Natural killer cell (primary cell): Measurements from ENCODE around the gene NECTIN1. TPM values are rescaled to one million over a fixed set of nuclear protein-coding genes. Genes with fewer than 3 reads are reported as not detected.

Experiments used
- ATAC-seq, 3 donors: fragments of 150-1000 bp in 2 of 3; fragments of 200-7000 bp in 1 of 3; cut with Tn5 transposase; 1 replicate in 1 of 3; 2 replicates in 2 of 3; pipeline ENCODE4 v1.10.0; 2021; ENCODE audit warnings: mild to moderate bottlenecking in 2 of 3, moderate library complexity in 2 of 3
- DNase-seq, 2 donors: peaks; one replicate each; pipeline versions ENCODE4 v3.0.0 to v3.0.0-alpha.2; 2013 to 2021; ENCODE audit warnings: mixed read lengths in 1 of 2
- H3K27ac ChIP-seq: one replicate; pipeline ENCODE4 v1.5.1; 2013; ENCODE audit warnings: mild to moderate bottlenecking, low read length
- H3K27me3 ChIP-seq: one replicate; pipeline ENCODE4 v1.6.1; 2013; ENCODE audit warnings: low read length; ENCODE audit not compliant: control insufficient read depth, insufficient read depth
- H3K36me3 ChIP-seq: one replicate; pipeline ENCODE4 v1.6.1; 2013; ENCODE audit warnings: low read length; ENCODE audit not compliant: control insufficient read depth, insufficient read depth
- H3K4me1 ChIP-seq: one replicate; pipeline ENCODE4 v1.6.1; 2013; ENCODE audit warnings: low read length; ENCODE audit not compliant: control insufficient read depth, insufficient read depth
- H3K4me3 ChIP-seq: one replicate; pipeline ENCODE4 v1.5.1; 2013; ENCODE audit warnings: low read length
- H3K9me3 ChIP-seq: one replicate; pipeline ENCODE4 v1.6.1; 2013; ENCODE audit warnings: low read length; ENCODE audit not compliant: control insufficient read depth, insufficient read depth
- H3K27ac Mint-ChIP-seq, 2 donors: one replicate each; pipeline ENCODE4 v1.8.0; 2022; ENCODE audit warnings: mild to moderate bottlenecking in 2 of 2, mixed read lengths in 2 of 2, moderate library complexity in 1 of 2
- H3K27me3 Mint-ChIP-seq, 2 donors: one replicate each; pipeline ENCODE4 v1.8.0; 2022; ENCODE audit warnings: low read depth in 2 of 2, mixed read lengths in 2 of 2
- H3K36me3 Mint-ChIP-seq: one replicate; pipeline ENCODE4 v1.8.0; 2022; ENCODE audit warnings: mixed read lengths
- H3K4me1 Mint-ChIP-seq, 2 donors: one replicate each; pipeline ENCODE4 v1.8.0; 2022; ENCODE audit warnings: mixed read lengths in 2 of 2
- H3K4me3 Mint-ChIP-seq: one replicate; pipeline ENCODE4 v1.8.0; 2022; ENCODE audit warnings: mild to moderate bottlenecking, moderate library complexity, mixed read lengths
- H3K9me3 Mint-ChIP-seq, 2 donors: one replicate each; pipeline ENCODE4 v1.8.0; 2022; ENCODE audit warnings: mixed read lengths in 2 of 2
- WGBS: methylation state at CpG from one replicate; pipeline ENCODE4 v1.1.7; 2013; ENCODE audit warnings: missing lambda C conversion rate; ENCODE audit not compliant: insufficient coverage; 5-methylcytosine and 5-hydroxymethylcytosine counted together
- intact Hi-C: fragments of 100-400 bp; cut with micrococcal nuclease; formaldehyde crosslinking; loops from one replicate; pipeline ENCODE4 v1.14.2; 2022
- total RNA-seq, 4 donors: library from RNA; stranded (reverse); fragments of 120-200 nt in 1 of 4; gene quantifications; one replicate each; pipeline versions ENCODE4 v1.2.3 to v1.2.4, GENCODE V29; 2013 to 2022
- TF ChIP-seq, protein P1 (sequence below): fragments of 200-600 bp; IDR thresholded peaks from one replicate; pipeline ENCODE4 v1.8.0; 2022; ENCODE audit warnings: antibody characterized with exemption

Gene NECTIN1
- total RNA-seq, 3 donors from 2014 or later (not counting 1 experiment from before 2014, with no cell fraction given): 5.8 to 18.8 (median 7.8) TPM

GRCh38 chr11:119629085-119629484 is 99.9 kb downstream of the NECTIN1 start:
- Mint-ChIP-seq H3K36me3 (no peaks in the 10 kb centered on the region), H3K27me3 (peaks cover 0 to 12% of the 10 kb centered on the region in 2 donors), H3K4me1 (no peaks in the 10 kb centered on the region), H3K9me3 (no peaks in the 10 kb centered on the region), H3K4me3 (no peak overlapping the region), H3K27ac (no peak overlapping the region)
- Histone ChIP-seq H3K9me3 (no peaks in the 10 kb centered on the region), H3K4me1 (no peaks in the 10 kb centered on the region), H3K27me3 (no peaks in the 10 kb centered on the region), H3K27ac (no peak overlapping the region), H3K36me3 (no peaks in the 10 kb centered on the region), H3K4me3 (no peak overlapping the region)
- TF ChIP-seq, protein P1, sequence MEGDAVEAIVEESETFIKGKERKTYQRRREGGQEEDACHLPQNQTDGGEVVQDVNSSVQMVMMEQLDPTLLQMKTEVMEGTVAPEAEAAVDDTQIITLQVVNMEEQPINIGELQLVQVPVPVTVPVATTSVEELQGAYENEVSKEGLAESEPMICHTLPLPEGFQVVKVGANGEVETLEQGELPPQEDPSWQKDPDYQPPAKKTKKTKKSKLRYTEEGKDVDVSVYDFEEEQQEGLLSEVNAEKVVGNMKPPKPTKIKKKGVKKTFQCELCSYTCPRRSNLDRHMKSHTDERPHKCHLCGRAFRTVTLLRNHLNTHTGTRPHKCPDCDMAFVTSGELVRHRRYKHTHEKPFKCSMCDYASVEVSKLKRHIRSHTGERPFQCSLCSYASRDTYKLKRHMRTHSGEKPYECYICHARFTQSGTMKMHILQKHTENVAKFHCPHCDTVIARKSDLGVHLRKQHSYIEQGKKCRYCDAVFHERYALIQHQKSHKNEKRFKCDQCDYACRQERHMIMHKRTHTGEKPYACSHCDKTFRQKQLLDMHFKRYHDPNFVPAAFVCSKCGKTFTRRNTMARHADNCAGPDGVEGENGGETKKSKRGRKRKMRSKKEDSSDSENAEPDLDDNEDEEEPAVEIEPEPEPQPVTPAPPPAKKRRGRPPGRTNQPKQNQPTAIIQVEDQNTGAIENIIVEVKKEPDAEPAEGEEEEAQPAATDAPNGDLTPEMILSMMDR: no peak
- ATAC-seq (no peak), DNase-seq (no peak)
- intact Hi-C loops: no loop called here
- WGBS: 83% methylated on average over 8 of the region's 9 CpGs

- H3K9me3 Mint-ChIP-seq: no peaks in the 10 kb centered on the region
- H3K4me1 ChIP-seq: no peaks in the 10 kb centered on the region
- H3K27ac Mint-ChIP-seq: no peak overlapping the region
- DNase-seq (no peak), ATAC-seq (no peak)
- intact Hi-C loops: no loop called here
- H3K27ac ChIP-seq: no peak overlapping the region
- H3K4me3 Mint-ChIP-seq: no peak overlapping the region
- H3K36me3 Mint-ChIP-seq: no peaks in the 10 kb centered on the region
- WGBS: 88% methylated on average over 5 of the region's 6 CpGs
- H3K4me1 Mint-ChIP-seq: no peaks in the 10 kb centered on the region
- no peaks in the 10 kb centered on the region for H3K27me3 ChIP-seq
- H3K36me3 ChIP-seq: no peaks in the 10 kb centered on the region
- peaks cover 0 to 15% of the 10 kb centered on the region in 2 donors for H3K27me3 Mint-ChIP-seq
- no peaks in the 10 kb centered on the region for H3K9me3 ChIP-seq
- no peak overlapping the region for H3K4me3 ChIP-seq
- TF ChIP-seq, protein P1: no peak
Observed at GRCh38 chr11:119627286-119627685, 101.7 kb downstream of the NECTIN1 start.

DNA sequence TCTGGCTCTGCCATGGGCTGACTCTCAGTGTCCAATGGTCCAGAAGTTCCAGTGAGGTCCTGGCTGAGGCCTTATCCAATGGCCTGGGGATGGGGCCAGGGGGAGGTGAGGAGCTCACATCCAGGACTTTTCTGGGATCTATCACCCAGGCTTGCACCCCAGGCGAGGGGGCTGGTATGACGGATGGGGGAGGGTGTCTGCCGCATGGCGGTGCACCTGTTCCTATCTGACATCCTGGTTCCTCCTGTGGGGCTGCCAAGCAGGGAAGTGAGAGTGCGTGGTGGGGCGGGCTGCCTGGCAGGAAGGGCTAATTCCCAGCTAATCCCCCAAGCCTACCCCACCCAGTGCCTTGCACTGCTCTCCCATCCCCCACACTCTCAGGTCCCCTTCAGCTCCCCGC is 102.1 kb downstream of the NECTIN1 start:
- no peak for ATAC-seq
- no peaks in the 10 kb centered on the region for H3K36me3 ChIP-seq
- Mint-ChIP-seq H3K36me3 (no peaks in the 10 kb centered on the region), H3K9me3 (no peaks in the 10 kb centered on the region), H3K4me3 (no peak overlapping the region), H3K27me3 (peaks cover 0 to 15% of the 10 kb centered on the region in 2 donors), H3K27ac (no peak overlapping the region), H3K4me1 (no peaks in the 10 kb centered on the region)
- no peaks in the 10 kb centered on the region for H3K27me3 ChIP-seq
- no peak overlapping the region for H3K27ac ChIP-seq
- no peaks in the 10 kb centered on the region for H3K9me3 ChIP-seq
- H3K4me3 ChIP-seq: no peak overlapping the region
- TF ChIP-seq, protein P1: no peak
- no peaks in the 10 kb centered on the region for H3K4me1 ChIP-seq
- intact Hi-C loops: no loop called here
- WGBS: 56% methylated on average over 7 of the region's 7 CpGs
- DNase-seq: no peak

DNA sequence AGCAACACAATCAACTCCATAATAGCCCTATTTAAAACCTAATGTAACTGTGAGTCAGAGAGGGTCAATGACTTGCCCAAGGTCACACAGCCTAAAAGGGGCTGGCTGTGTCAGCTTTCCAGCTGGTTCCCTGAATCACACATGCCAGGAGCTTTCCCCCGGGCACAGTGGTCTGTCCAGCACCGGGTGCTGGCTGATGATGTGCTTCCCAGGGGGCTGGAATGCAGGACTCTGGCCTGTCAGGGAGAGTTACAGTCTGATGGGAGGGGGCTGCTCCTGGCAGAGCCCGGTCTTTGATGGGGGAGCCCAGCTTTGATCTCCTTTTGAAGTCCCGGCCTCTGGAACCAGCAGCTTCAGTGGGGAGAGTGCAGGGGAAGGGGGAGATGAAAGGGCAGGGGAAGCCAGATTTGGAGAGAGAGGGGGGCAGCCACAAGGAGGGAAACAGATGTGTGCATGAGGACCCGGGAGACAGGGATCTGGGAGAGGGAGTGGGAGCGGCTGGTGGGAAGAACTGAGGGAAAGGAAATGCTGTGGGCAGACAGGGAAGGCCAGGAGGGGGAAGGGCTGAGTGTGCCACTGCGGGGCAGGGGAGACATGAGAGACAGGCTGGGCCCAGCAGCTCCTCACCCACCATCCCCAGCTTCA is 102.7 kb downstream of the NECTIN1 start:
- no peaks in the 10 kb centered on the region for H3K4me1 ChIP-seq
- Mint-ChIP-seq H3K27ac (no peak overlapping the region), H3K27me3 (peaks cover 0 to 15% of the 10 kb centered on the region in 2 donors), H3K9me3 (no peaks in the 10 kb centered on the region), H3K4me1 (no peaks in the 10 kb centered on the region), H3K36me3 (no peaks in the 10 kb centered on the region), H3K4me3 (no peak overlapping the region)
- ATAC-seq (no peak), DNase-seq (no peak)
- WGBS: 70% methylated on average over 6 of the region's 7 CpGs
- intact Hi-C loops: no loop called here
- H3K9me3 ChIP-seq: no peaks in the 10 kb centered on the region
- TF ChIP-seq, protein P1: no peak
- H3K36me3 ChIP-seq: no peaks in the 10 kb centered on the region
- no peak overlapping the region for H3K27ac ChIP-seq
- H3K27me3 ChIP-seq: no peaks in the 10 kb centered on the region
- no peak overlapping the region for H3K4me3 ChIP-seq
